ENCODE measurements around the gene RPS6KA2.

The RPS6KA2 gene

DNA sequence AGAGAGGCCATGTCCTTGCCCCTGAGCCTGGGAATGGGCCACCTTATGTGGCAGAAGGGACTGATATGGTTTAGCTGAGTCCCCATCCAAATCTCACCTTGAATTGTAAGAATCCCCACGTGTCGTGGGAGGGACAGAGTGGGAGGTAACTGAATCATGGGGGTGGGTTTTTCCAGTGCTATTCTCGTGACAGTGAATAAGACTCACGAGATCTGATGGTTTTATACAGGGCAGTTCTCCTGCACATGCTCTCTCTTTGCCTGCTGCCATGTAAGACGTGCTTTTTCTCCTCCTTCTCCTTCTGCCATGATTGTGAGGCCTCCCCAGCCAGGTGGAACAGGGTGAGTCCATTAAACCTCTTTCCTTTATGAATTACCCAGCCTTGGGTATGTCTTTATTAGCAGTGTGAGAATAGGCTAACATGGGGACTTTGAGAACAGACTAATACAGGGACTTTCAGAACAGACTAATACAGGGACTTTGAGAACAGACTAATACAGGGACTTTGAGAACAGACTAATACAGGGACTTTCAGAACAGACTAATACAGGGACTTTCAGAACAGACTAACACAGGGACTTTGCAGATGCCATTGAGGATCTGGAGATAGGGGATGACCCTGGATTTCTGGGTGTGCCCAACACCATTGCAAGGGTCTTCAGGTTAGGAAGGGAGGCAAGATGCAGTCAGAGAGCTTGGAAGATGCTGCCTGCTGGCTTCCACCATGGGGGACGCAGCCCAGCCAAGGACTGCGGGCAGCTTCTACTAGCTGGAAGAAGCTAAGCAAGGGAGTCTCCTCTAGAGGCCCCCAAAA is 127.5 kb downstream of the RPS6KA2 start:
- no peak for DNase-seq

DNA sequence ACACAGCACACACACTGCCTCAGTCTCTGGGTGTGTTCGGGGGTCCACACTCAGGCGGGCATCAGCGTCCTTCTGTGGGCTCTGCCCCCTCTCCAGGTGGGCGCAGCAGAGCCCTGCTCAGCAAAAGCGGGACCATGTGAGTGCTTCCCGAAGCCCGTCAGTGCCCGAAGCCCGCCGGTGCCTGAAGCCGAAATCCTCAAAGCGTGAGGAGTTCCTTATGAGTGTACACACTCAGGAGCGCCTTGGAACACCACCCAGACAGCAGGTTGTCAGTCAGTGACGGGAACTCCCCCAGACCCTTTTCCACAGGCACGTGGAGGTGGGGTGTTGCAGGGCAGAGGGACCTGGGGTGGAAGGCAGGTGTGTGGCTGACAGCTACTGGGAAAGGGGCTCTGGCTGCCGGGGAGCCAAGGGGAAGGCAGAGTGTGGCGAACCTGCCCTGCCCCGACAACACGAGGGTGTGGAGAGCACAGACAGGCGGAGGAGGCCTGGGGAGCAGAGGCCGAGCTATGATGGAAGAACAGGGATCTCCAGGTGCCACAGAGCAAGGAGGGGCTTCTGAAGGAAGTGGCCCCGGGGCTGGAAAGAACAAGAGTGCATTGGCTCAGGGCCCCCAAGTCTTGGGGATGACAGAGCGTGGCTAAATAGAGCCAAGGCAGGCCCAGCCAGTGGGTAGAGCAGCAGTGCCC is 128.2 kb downstream of the RPS6KA2 start:
- no peak for DNase-seq

DNA sequence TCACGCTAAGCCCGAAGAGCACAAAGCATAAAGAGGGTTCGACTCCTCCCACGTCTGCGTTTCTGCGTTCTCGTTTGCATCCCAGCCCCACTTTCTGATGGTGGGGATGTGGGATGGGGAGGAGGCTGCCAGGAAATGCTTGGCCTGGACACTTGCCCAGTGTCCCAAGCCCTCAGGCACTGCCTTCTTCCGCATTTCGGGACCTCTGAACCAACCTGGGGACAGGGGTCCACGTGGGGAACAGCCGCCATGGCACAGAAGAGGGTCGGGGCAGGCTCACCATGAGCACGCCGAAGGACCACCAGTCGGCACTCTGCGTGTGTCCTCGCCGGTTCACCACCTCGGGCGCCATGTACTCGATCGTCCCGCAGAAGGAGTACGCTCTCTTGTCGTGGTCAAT is 128.8 kb downstream of the RPS6KA2 start:
- DNase-seq, result no peak

- no peak for DNase-seq
Measured at GRCh38 chr6:166497087-166497899, 129.8 kb downstream of the RPS6KA2 start.

- no peak for DNase-seq
Measured at GRCh38 chr6:166496460-166496859, 130.6 kb downstream of the RPS6KA2 start.

DNA sequence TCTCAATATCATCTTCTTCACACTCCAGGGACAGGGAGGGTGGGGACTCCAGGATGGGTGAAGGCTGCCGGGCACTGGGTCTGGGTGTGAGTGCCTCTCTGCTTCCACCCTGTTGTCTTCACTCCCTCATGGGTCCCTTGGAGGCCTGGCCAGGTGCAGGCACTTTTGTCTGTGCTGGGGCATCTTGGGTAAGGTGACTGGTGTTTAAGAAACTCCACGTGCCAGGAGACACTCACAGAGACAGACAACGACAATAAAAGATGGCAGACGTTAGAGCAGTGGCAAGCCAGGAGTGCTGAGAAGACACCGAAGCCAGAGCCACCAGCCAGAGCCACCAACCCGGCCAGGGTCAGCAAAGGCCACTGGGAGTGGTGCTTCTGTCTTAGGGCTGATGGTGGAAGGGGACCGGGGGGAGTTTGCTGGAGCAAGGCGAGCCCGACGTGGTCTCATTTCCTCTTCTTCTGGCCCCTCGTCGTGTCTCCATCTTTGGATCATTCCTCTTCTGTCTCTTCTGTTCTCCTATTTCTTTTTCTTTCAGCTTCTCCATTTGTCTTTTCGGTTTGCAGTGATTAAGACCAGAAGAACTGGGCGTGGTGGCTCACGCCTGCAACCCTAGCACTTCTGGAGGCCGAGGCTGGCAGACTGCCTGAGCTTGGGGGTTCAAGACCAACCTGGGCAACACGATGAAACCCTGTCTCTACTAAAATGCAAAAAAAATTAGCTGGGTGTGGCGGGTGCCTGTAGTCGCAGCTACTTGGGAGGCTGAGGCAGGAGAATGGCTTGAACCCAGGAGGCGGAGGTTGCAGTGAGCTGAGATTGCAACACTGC is 131.3 kb downstream of the RPS6KA2 start:
- no peak for DNase-seq

- no peak for DNase-seq
Measured at GRCh38 chr6:166494757-166495486, 132.1 kb downstream of the RPS6KA2 start.

DNA sequence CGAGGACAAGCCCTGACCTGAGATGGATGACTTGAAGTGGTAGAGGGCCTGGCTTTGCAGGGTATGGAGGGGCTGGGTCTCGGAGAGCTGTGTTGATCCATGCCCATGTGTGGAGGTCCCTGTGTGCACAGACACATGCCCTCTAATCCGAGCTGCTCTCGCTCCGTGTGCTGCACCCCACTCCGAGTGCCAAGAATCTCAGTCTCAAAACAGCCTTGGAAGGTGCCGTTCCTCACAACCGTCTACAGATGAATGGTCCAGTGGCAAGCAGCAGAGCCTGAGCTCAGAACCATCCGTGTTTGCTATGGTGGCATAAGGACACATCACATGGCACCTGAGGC is 133.0 kb downstream of the RPS6KA2 start:
- DNase-seq, result no peak

DNA sequence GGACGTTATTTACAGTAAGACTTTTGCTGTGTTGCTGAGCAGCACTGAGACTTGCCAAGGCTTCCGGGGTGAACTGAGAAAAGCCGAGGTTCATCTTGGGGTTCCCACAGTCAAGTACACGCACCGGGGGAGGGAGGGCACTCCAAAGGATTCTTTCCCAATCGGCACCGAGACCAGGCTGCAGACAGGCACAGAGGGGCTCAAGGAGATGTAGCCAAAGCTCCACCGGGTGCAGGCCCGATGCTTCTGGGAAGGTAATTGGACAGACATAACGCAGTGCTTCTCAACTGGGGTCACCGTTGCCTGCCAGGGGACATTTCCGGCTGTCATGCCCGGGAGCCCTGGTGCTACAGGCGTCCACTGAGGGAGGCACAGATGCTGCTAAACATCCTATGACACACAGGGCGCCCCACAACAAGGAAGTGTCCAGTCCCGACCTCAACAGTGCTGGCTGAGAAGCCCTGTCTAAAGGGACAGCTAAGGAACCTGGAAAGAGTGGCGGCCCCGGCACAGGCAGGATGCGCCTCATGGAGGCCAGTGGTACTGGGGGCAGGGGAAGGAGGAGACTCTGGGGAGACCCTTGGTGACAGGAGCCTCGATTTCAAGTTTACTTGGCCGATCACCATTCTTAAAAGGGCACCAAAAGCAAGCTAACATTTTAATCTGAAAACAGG is 133.5 kb downstream of the RPS6KA2 start:
- no peak for DNase-seq

- no peak for DNase-seq
Measured at GRCh38 chr6:166492092-166492741, 134.8 kb downstream of the RPS6KA2 start.

DNA sequence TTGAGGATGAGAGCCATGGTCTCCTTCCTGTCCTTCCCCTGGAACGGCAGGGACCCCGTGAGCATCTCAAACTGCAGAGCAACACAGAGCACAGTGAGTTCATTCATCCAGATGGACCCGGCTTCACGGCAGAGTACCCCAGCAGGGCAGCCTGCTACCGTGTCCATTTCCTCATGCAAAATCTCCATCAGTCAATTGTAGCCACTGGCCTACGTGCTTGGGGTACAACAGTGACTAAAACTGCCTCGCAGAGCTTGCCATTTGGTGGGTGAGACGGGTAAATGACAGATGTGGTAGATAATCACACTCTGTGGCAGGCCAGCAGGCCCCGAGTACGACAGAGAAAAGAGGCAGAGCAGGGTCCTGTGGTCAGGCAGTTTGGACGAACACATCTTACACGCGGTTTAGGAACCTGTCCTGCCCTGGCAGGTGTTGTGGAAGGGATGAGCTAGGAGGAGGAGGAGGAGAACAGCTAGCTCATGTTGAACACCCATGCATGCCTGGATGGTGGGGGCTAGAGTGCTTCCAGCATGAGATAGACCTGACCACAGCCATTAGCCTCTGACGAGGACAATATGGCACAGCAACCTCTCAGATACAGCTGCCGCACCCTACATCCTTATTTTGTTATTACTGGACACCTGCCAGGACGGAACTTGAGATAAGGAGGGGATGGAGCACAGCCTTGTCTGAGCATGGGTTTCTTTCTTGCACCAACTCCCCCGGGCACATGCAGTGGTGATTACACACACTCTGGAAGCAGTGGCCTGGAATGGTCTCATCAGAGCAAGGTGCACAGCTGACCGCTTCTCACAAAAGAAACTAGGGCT is 136.2 kb downstream of the RPS6KA2 start:
- peak; percentile 27 for DNase-seq

DNA sequence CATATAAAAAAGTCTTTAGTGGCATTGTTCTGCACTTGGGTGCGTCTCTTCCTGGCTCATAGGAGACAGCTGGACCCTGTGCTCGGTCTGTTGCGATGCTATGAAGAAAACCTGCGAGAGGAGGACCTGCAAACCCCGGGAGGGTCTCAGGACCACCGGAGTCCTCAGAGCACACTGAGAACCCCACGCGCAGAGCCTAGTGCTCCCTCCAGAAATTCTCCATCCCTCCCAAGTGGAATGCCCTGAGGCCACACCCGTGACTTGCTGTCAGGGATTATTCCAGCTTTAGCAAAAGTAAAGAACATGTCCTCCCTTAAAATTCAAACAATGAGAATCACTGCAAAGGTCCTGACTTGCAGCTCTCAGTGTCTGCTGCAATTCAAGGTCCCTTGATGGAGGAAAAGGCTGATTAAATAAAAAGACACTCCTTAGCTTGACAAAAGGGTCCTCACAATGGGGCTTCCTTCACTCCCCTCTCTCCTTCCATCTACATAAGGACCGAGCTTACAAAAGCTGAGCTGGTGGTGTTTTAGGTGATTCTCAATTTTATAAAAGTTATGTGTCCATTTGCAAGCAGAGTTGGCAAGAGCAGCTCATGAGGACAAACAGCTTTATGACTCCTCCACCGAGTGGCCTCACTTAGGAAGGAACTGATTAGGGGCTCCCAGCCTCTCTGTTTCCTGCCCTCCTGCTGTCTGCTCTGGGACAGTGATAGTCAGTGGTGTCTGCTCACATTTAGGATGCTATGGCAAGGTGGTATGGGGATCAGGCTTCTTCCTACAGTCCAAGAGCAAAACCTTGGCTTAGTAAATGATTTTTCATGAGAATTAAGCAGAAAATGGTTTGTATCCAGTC is 137.5 kb downstream of the RPS6KA2 start:
- no peak for DNase-seq

DNA sequence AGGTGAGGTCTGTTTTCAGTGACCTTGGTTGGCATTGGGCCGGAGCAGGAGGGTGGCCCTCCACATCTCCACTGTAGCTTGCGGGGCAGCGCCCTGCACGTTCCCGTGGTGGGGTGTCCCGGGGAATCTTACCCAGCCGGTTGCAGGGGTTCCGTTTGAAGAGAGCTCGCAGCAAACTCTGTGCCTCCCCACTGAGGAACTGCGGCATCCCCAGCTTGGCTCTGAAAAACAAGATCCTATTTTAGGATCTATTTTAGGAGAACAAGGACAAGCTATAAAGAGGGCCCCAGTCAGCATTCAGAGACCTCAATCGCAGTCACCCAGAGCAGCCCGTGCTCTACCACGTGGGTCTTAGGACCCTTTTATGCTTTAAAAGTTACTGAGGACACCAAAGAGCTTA is 138.3 kb downstream of the RPS6KA2 start:
- DNase-seq, result no peak

DNA sequence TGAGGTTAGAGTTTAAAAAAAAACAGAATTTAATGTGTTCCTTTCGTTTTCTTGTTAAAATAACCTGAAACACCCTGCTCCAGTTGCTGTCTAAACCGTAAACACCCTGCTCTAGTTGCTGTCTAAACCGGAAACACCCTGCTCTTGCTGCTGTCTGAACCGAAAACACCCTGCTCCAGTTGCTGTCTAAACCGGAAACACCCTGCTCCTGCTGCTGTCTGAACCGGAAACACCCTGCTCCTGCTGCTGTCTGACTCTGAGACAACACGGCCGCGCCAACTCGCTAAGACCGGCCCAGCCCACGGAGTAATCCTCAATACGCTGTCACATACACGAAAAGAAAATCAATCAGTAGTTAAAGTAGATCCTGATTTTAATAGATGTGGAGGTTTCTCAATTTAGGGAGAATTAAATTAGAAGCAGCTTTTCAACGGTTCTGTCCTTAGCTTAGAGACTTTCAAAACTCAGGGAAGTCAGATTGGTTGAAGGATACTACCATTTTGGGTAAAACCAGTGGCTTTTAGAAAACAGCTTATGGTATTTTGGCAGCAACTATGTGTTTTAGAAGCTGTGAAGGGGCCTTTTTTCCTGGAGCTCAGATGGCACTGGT is 138.9 kb downstream of the RPS6KA2 start:
- DNase-seq, result peak; percentile 61

DNA sequence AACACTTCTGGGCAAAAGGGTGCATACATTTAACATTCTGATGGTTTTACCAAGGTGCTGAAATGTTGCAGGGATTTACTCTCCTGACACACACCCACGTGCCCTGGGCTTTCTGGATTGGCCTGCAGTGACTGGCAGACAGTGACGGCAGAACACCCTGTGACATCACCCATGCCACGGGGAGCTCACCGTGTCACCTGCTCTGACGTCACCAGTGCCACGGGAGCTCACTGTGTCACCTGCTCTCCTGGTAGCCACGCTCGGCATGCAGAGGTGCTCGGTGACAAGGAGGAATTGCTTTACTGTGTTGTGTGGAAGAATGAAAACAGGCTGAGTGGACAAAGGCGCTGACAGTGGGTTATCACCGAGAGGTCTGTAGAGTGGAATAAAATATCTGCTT is 139.9 kb downstream of the RPS6KA2 start:
- DNase-seq, result no peak

GRCh38 chr6:166486536-166486880 is 140.5 kb downstream of the RPS6KA2 start:
- no peak for DNase-seq

GRCh38 chr6:166485651-166486535 is 141.2 kb downstream of the RPS6KA2 start:
- DNase-seq, result no peak

Data from fibroblast of skin of scalp (primary cell).